ENCODE measurements around the gene RITA1.

Gene RITA1

DNA sequence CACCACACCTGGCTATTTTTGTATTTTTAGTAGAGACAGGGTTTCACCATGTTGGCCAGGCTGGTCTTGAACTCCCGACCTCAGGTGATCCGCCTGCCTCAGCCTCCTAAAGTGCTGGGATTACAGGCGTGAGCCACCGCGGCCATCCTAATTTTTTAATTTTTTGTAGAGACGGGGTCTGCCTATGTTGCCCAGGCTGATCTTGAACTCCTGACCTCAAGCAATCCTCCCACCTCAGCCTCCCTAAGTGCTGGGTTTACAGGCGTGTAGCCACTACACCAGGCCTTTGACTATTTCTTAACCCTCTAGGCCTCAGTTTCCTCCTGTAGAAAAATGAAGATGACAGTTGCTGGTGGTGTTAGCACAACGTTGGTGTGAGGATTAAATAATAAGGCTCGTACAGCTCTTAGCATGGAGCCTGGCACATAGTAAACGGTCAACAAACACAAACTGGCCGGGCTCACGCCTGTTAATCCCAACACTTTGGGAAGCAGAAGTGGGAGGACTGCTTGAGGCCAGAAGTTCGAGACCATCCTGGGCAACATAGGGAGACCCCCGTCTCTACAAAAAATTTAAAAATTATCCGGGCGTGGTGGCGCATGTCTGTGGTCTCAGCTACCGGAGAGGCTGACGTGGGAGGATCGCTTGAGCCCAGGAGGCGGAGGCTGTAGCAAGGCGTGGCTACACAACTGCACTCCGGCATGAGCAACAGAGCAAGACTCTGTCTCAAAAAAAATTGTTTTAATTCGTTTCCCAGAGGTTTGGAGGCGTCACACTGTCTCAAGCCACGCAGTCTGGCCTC is 1.2 kb upstream of the RITA1 start:
- H3K27ac ChIP-seq (ENCODE audit: poor library complexity, severe bottlenecking), result peak overlapping the region; percentile 81
- H3K27me3 ChIP-seq (ENCODE audit: insufficient read depth, poor library complexity, severe bottlenecking), result no peaks in the 10 kb centered on the region
- DNase-seq (ENCODE audit: low spot score), result no peak
- ATAC-seq (ENCODE audit: low read depth), result peak; percentile 65
- H3K4me3 ChIP-seq (ENCODE audit: severe bottlenecking), result peak overlapping the region; percentile 87
- no peaks in the 10 kb centered on the region for H3K9me3 ChIP-seq (ENCODE audit: severe bottlenecking)
- peaks cover 3% of the 10 kb centered on the region for H3K4me1 ChIP-seq (ENCODE audit: insufficient read depth, poor library complexity, severe bottlenecking)
- peaks cover 49% of the 10 kb centered on the region for H3K36me3 ChIP-seq (ENCODE audit: low read depth)
- TF ChIP-seq, protein P1, sequence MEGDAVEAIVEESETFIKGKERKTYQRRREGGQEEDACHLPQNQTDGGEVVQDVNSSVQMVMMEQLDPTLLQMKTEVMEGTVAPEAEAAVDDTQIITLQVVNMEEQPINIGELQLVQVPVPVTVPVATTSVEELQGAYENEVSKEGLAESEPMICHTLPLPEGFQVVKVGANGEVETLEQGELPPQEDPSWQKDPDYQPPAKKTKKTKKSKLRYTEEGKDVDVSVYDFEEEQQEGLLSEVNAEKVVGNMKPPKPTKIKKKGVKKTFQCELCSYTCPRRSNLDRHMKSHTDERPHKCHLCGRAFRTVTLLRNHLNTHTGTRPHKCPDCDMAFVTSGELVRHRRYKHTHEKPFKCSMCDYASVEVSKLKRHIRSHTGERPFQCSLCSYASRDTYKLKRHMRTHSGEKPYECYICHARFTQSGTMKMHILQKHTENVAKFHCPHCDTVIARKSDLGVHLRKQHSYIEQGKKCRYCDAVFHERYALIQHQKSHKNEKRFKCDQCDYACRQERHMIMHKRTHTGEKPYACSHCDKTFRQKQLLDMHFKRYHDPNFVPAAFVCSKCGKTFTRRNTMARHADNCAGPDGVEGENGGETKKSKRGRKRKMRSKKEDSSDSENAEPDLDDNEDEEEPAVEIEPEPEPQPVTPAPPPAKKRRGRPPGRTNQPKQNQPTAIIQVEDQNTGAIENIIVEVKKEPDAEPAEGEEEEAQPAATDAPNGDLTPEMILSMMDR (IDR thresholded peaks at IDR 0.05; ENCODE audit: poor library complexity, severe bottlenecking), result no peak

DNA sequence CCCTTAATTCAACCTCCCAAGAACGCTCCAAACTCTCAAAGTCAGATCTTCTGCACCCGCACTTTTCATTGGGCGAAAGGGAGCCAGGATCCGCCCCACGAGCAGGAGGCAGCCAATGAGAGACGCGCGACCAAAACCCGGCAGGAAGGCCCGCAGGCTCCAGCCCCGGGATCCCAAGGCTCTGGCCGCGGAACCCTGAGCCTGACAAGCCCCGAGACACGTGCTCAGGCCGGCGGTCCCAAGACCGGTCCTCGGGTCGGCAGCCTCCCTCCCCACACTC is 681 bp upstream of the RITA1 start:
- H3K4me3 ChIP-seq (ENCODE audit: severe bottlenecking), result peak overlapping the region; percentile 87
- ATAC-seq (ENCODE audit: low read depth) (peak; percentile 88), DNase-seq (ENCODE audit: low spot score) (peak; percentile 91)
- H3K36me3 ChIP-seq (ENCODE audit: low read depth), result peaks cover 45% of the 10 kb centered on the region
- peak overlapping the region; percentile 81 for H3K27ac ChIP-seq (ENCODE audit: poor library complexity, severe bottlenecking)
- H3K27me3 ChIP-seq (ENCODE audit: insufficient read depth, poor library complexity, severe bottlenecking), result no peaks in the 10 kb centered on the region
- peaks cover 3% of the 10 kb centered on the region for H3K4me1 ChIP-seq (ENCODE audit: insufficient read depth, poor library complexity, severe bottlenecking)
- TF ChIP-seq, protein P1 (IDR thresholded peaks at IDR 0.05; ENCODE audit: poor library complexity, severe bottlenecking), result no peak
- no peaks in the 10 kb centered on the region for H3K9me3 ChIP-seq (ENCODE audit: severe bottlenecking)

DNA sequence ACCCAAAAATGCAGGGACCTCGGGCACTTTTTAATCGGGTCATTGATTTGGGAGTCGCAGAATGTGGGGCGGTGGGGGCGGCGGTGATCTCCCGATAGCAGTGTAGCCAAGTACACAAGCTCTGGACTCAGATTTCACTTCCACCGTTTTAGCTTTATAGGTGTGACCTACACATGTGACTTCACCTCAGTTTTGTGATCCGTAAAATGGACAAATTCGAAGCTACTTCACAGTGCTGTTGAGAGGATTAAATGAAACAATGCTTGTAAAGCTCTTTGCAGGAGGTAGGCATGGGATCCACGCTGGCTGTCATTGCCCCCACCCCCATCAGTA is 478 bp downstream of the RITA1 start:
- no peak for DNase-seq (ENCODE audit: low spot score)
- peaks cover 44% of the 10 kb centered on the region for H3K36me3 ChIP-seq (ENCODE audit: low read depth)
- no peak for ATAC-seq (ENCODE audit: low read depth)
- H3K27ac ChIP-seq (ENCODE audit: poor library complexity, severe bottlenecking), result peak overlapping the region; percentile 81
- H3K4me1 ChIP-seq (ENCODE audit: insufficient read depth, poor library complexity, severe bottlenecking), result peaks cover 3% of the 10 kb centered on the region
- no peaks in the 10 kb centered on the region for H3K9me3 ChIP-seq (ENCODE audit: severe bottlenecking)
- peak overlapping the region; percentile 87 for H3K4me3 ChIP-seq (ENCODE audit: severe bottlenecking)
- TF ChIP-seq, protein P1 (IDR thresholded peaks at IDR 0.05; ENCODE audit: poor library complexity, severe bottlenecking), result no peak
- H3K27me3 ChIP-seq (ENCODE audit: insufficient read depth, poor library complexity, severe bottlenecking), result no peaks in the 10 kb centered on the region

DNA sequence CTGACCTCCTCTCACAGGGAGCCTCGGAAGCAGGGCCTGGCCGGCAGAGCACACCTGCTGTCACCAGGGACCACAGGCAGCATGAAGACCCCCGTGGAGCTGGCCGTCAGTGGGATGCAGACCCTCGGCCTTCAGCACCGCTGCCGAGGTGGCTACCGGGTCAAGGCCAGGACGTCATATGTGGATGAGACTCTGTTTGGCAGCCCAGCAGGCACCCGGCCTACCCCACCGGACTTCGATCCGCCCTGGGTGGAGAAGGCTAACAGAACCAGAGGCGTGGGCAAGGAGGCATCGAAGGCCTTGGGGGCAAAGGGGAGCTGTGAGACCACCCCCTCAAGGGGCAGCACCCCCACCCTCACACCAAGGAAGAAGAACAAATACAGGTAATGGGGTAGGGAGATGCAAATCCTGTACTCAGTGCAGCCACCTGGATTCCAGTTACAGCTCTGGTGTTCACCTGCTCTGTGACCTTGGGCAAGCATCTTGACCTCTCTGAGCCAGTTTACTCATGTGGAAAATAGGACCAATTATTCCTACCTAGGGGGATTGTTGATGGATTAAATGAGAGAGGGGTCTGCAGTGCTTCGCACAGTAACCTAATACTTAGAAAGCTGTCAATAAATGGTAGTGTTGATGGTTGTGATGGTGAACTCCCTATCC is 1.3 kb downstream of the RITA1 start:
- ATAC-seq (ENCODE audit: low read depth) (no peak), DNase-seq (ENCODE audit: low spot score) (no peak)
- Histone ChIP-seq H3K36me3 (ENCODE audit: low read depth) (peaks cover 51% of the 10 kb centered on the region), H3K27me3 (ENCODE audit: insufficient read depth, poor library complexity, severe bottlenecking) (no peaks in the 10 kb centered on the region), H3K4me1 (ENCODE audit: insufficient read depth, poor library complexity, severe bottlenecking) (peaks cover 3% of the 10 kb centered on the region), H3K4me3 (ENCODE audit: severe bottlenecking) (no peak overlapping the region), H3K27ac (ENCODE audit: poor library complexity, severe bottlenecking) (no peak overlapping the region), H3K9me3 (ENCODE audit: severe bottlenecking) (no peaks in the 10 kb centered on the region)
- TF ChIP-seq, protein P1 (IDR thresholded peaks at IDR 0.05; ENCODE audit: poor library complexity, severe bottlenecking), result no peak

- Histone ChIP-seq H3K4me3 (ENCODE audit: severe bottlenecking) (no peak overlapping the region), H3K36me3 (ENCODE audit: low read depth) (peaks cover 38% of the 10 kb centered on the region), H3K27me3 (ENCODE audit: insufficient read depth, poor library complexity, severe bottlenecking) (no peaks in the 10 kb centered on the region), H3K4me1 (ENCODE audit: insufficient read depth, poor library complexity, severe bottlenecking) (peaks cover 11% of the 10 kb centered on the region), H3K9me3 (ENCODE audit: severe bottlenecking) (no peaks in the 10 kb centered on the region), H3K27ac (ENCODE audit: poor library complexity, severe bottlenecking) (no peak overlapping the region)
- DNase-seq (ENCODE audit: low spot score) (no peak), ATAC-seq (ENCODE audit: low read depth) (no peak)
- TF ChIP-seq, protein P1 (IDR thresholded peaks at IDR 0.05; ENCODE audit: poor library complexity, severe bottlenecking), result no peak
These were observed 3.8 kb downstream of the RITA1 start for GRCh38 chr12:113189361-113189760.
